Epithelial cell of esophagus (primary cell): Measurements from ENCODE around the gene ASPDH.

Experiments
- DNase-seq: peaks from one replicate; pipeline ENCODE4 v3.0.0; 2010; ENCODE audit warnings: low read depth
- H3K4me3 ChIP-seq: 2 replicates; pipeline ENCODE4 v1.5.1; 2011; ENCODE audit warnings: mild to moderate bottlenecking, low read length, control low read depth
- CTCF ChIP-seq: IDR thresholded peaks from 2 replicates; pipeline ENCODE4 v1.5.1; 2011; ENCODE audit warnings: low read depth, mild to moderate bottlenecking, low read length, control low read depth, inconsistent platforms; ENCODE audit not compliant: insufficient read depth; ENCODE audit errors: missing control alignments

Gene ASPDH

GRCh38 chr19:50547385-50548190, 33.9 kb upstream of the ASPDH start:
- no peak for TF ChIP-seq CTCF
- no peak overlapping the region for H3K4me3 ChIP-seq
- DNase-seq: no peak

GRCh38 chr19:50546527-50547221, 33.0 kb upstream of the ASPDH start:
- no peak overlapping the region for H3K4me3 ChIP-seq
- no peak for TF ChIP-seq CTCF
- no peak for DNase-seq

- TF ChIP-seq CTCF: no peak
- no peak for DNase-seq
- H3K4me3 ChIP-seq: no peak overlapping the region
Measured at GRCh38 chr19:50542943-50543342, 29.2 kb upstream of the ASPDH start.

GRCh38 chr19:50537769-50538230, 24.1 kb upstream of the ASPDH start:
- peak; percentile 12 for TF ChIP-seq CTCF
- H3K4me3 ChIP-seq: no peak overlapping the region
- peak; percentile 22 for DNase-seq

GRCh38 chr19:50537306-50537685, 23.6 kb upstream of the ASPDH start:
- no peak for DNase-seq
- TF ChIP-seq CTCF: no peak
- H3K4me3 ChIP-seq: no peak overlapping the region

GRCh38 chr19:50536662-50537305, 23.1 kb upstream of the ASPDH start:
- no peak for TF ChIP-seq CTCF
- no peak overlapping the region for H3K4me3 ChIP-seq
- DNase-seq: no peak
